ENCODE results near the gene YIPF4. TPM values are rescaled to one million over a fixed set of nuclear protein-coding genes. Genes with fewer than 3 reads are reported as not detected.

The YIPF4 gene
- total RNA-seq: 70.1 TPM
- long read RNA-seq, full-length matches to known transcripts: 120 of 128 reads
- long read RNA-seq, partial matches to known transcripts: 1 of 128 reads
- long read RNA-seq, other reads (novel, unspliced or antisense): 7 of 128 reads

GRCh38 chr2:32277674-32278477, at the start of gene YIPF4:
YIPF4 (plus strand) TSS chr2:32277904; CDS start chr2:32278156, 252 bp downstream.
- DNase-seq: peak; percentile 88
- peaks cover 22% of the 10 kb centered on the region for H3K36me3 ChIP-seq
- H3K27me3 ChIP-seq (ENCODE audit: low read depth): no peaks in the 10 kb centered on the region
- no peak for TF ChIP-seq CTCF (IDR thresholded peaks at IDR 0.05; ENCODE audit: borderline replicate concordance)
- H3K27ac ChIP-seq (replicated peaks): peak within 1 kb of the TSS; percentile 90
- no peaks in the 10 kb centered on the region for H3K9me3 ChIP-seq (replicated peaks)
- peak within 1 kb of the TSS; percentile 97 for H3K4me3 ChIP-seq
- intact Hi-C loops (cut with micrococcal nuclease): no loop called here
- peaks cover 60% of the 10 kb centered on the region for H3K4me1 ChIP-seq

- Histone ChIP-seq H3K4me3 (no peak overlapping the region), H3K27me3 (ENCODE audit: low read depth) (no peaks in the 10 kb centered on the region), H3K36me3 (peaks cover 21% of the 10 kb centered on the region), H3K4me1 (peaks cover 7% of the 10 kb centered on the region), H3K9me3 (replicated peaks) (no peaks in the 10 kb centered on the region), H3K27ac (replicated peaks) (no peak overlapping the region)
- TF ChIP-seq CTCF (IDR thresholded peaks at IDR 0.05; ENCODE audit: borderline replicate concordance): no peak
- no peak for DNase-seq
- intact Hi-C loops (cut with micrococcal nuclease): no loop called here
Observed at GRCh38 chr2:32228181-32228580, 49.5 kb upstream of the YIPF4 start.

- intact Hi-C loops (cut with micrococcal nuclease): no loop called here
- peaks cover 15% of the 10 kb centered on the region for H3K36me3 ChIP-seq
- H3K4me1 ChIP-seq: peaks cover 7% of the 10 kb centered on the region
- no peaks in the 10 kb centered on the region for H3K9me3 ChIP-seq (replicated peaks)
- no peaks in the 10 kb centered on the region for H3K27me3 ChIP-seq (ENCODE audit: low read depth)
- no peak for DNase-seq
- no peak overlapping the region for H3K27ac ChIP-seq (replicated peaks)
- TF ChIP-seq CTCF (IDR thresholded peaks at IDR 0.05; ENCODE audit: borderline replicate concordance): no peak
- H3K4me3 ChIP-seq: no peak overlapping the region
Observed at GRCh38 chr2:32229635-32230034, 48.1 kb upstream of the YIPF4 start.

GRCh38 chr2:32231959-32232358, 45.7 kb upstream of the YIPF4 start:
- Histone ChIP-seq H3K27me3 (ENCODE audit: low read depth) (no peaks in the 10 kb centered on the region), H3K36me3 (peaks cover 7% of the 10 kb centered on the region), H3K4me1 (peaks cover 7% of the 10 kb centered on the region), H3K4me3 (no peak overlapping the region), H3K27ac (replicated peaks) (no peak overlapping the region), H3K9me3 (replicated peaks) (no peaks in the 10 kb centered on the region)
- no peak for TF ChIP-seq CTCF (IDR thresholded peaks at IDR 0.05; ENCODE audit: borderline replicate concordance)
- intact Hi-C loops (cut with micrococcal nuclease): no loop called here
- DNase-seq: no peak

- Histone ChIP-seq H3K36me3 (peaks cover 7% of the 10 kb centered on the region), H3K27me3 (ENCODE audit: low read depth) (no peaks in the 10 kb centered on the region), H3K4me1 (no peaks in the 10 kb centered on the region), H3K27ac (replicated peaks) (no peak overlapping the region), H3K9me3 (replicated peaks) (no peaks in the 10 kb centered on the region), H3K4me3 (no peak overlapping the region)
- intact Hi-C loops (cut with micrococcal nuclease): no loop called here
- DNase-seq: no peak
- no peak for TF ChIP-seq CTCF (IDR thresholded peaks at IDR 0.05; ENCODE audit: borderline replicate concordance)
Observed at GRCh38 chr2:32235315-32235714, 42.4 kb upstream of the YIPF4 start.

Measured in left ventricle myocardium inferior (tissue), 1 donor.